ENCODE measurements around the gene RNF14.

GRCh38 chr5:141919218-141920119 is 49.4 kb upstream of the RNF14 start:
- TF ChIP-seq CTCF (conservative IDR thresholded peaks at IDR 0.05): no peak
- TF ChIP-seq EZH2 (IDR thresholded peaks at IDR 0.05; ENCODE audit: low read depth): no peak
